SK-N-MC (cell line): ENCODE results near the gene POLG2.
"Not testable (repeated sequence)": the region's sequence is repeated elsewhere in the genome, so short reads cannot be mapped to it uniquely, and the experiment has no call there.

Source experiments
- EZH2 ChIP-seq: fragments of 200-600 bp; sonication (generic); IDR thresholded peaks from one replicate; pipeline ENCODE4 v1.6.1; 2017; ENCODE audit warnings: antibody characterized with exemption
- FOXP2 ChIP-seq: optimal IDR thresholded peaks from 2 replicates; pipeline ENCODE3; 2011; ENCODE audit warnings: mild to moderate bottlenecking, moderate library complexity; ENCODE audit not compliant: insufficient read depth; ENCODE audit errors: extremely low read length, control extremely low read depth
- POLR2AphosphoS5 ChIP-seq: IDR thresholded peaks from 2 replicates; pipeline ENCODE4 v1.6.1; 2012; ENCODE audit warnings: mild to moderate bottlenecking, low read depth, low read length, borderline replicate concordance

- TF ChIP-seq EZH2, POLR2AphosphoS5, FOXP2: not testable (repeated sequence)
Observed at GRCh38 chr17:64466834-64467233, 30.0 kb downstream of the POLG2 start.
